ENCODE measurements around the gene CCDC88C. TPM values are rescaled to one million over a fixed set of nuclear protein-coding genes. Genes with fewer than 3 reads are reported as not detected.
"Not testable (repeated sequence)": the region's sequence is repeated elsewhere in the genome, so short reads cannot be mapped to it uniquely, and the experiment has no call there.

CCDC88C gene
- total and polyA plus RNA-seq, 2 donors, result 14.6 to 19.7 TPM

DNA sequence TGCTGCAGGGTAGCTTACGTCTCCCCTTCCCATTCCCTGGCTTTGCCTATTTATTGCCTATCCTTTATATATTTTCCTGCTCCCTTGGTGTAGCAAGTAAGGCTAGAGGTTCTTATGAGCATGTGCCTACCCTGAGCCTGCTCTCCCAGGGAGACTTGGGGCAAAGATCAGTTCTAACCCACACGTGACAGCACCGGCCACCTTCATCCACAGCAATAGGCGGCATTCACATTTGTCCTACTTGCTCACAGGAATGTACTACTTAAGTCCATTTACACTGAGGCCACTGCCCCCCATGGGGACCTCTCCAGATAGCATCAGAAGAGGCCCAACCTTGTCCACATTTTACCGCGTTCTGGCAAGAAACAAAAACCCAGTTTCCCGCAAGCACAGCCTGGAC, 181.8 kb downstream of the CCDC88C start:
- Histone ChIP-seq H3K4me1 (ENCODE audit: insufficient read depth) (no peaks in the 10 kb centered on the region), H3K27ac (ENCODE audit: low read depth) (no peak overlapping the region), H3K4me3 (ENCODE audit: low read depth, low read length) (no peak overlapping the region), H3K36me3 (ENCODE audit: insufficient read depth) (no peaks in the 10 kb centered on the region)
- DNase-seq (ENCODE audit: extremely low spot score), result no peak
- WGBS, result 95% methylated on average over 7 of the region's 7 CpGs

DNA sequence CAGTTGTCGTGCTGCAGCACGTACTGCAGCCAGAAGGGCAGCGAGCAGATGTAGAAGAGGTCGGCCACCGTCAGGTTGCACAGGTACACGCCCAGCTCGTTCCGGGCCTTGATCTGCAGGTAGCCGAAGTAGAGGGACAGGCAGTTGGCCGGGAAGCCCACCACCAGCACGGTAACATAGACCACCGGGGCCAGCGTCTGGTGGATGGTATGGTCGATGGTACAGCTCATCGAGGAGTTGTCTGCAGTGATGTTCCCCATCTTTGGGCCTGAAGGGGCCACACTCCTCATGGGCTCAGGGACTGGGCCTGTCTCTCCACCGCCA, 182.9 kb downstream of the CCDC88C start:
- no peak overlapping the region for H3K4me3 ChIP-seq (ENCODE audit: low read depth, low read length)
- no peaks in the 10 kb centered on the region for H3K4me1 ChIP-seq (ENCODE audit: insufficient read depth)
- no peak for DNase-seq (ENCODE audit: extremely low spot score)
- H3K27ac ChIP-seq (ENCODE audit: low read depth), result no peak overlapping the region
- H3K36me3 ChIP-seq (ENCODE audit: insufficient read depth), result no peaks in the 10 kb centered on the region
- WGBS, result 96% methylated on average over 16 of the region's 16 CpGs

DNA sequence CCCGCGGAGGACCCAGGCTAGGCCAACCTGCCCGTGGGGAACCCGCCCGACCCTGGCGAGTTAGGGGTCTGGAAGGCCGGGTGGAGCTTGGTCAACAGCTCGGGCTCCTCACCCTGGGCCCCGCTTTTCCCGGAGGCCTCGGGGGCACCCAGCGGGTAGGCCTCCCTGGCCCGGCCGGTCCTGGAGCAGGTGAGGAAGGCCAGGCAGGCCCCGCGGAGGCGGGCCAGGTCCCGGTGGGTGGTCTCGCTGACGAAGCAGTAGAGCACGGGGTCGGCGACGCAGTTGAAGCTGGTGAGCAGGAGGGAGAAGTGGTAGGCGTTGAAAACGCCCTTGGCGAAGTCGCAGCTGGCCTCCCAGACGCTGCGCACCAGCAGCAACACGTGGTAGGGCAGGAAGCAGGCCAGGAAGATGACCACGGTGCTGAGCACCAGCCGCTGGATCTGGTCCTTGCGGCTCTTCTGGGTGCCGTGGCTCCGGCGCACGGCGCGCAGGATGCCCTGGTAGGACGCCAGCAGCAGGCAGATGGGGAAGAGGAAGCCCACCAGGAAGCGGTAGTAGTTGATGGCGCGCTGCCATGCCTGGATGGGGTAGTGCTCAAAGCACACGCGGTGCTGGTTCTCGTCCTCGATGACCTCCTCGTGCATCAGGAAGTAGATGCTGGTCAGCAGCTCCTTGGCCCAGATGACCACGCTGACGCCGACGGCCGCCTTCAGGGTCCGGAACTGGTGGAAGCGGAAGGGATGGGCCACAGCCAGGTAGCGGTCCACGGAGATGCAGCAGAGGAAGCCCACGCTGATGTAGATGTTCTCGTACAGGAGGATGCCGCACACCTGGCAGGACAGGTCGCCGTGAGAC, 183.5 kb downstream of the CCDC88C start:
- WGBS, result 95% methylated on average over 63 of the region's 63 CpGs
- H3K4me1 ChIP-seq (ENCODE audit: insufficient read depth), result no peaks in the 10 kb centered on the region
- no peak for DNase-seq (ENCODE audit: extremely low spot score)
- H3K36me3 ChIP-seq (ENCODE audit: insufficient read depth), result no peaks in the 10 kb centered on the region
- no peak overlapping the region for H3K4me3 ChIP-seq (ENCODE audit: low read depth, low read length)
- no peak overlapping the region for H3K27ac ChIP-seq (ENCODE audit: low read depth)

DNA sequence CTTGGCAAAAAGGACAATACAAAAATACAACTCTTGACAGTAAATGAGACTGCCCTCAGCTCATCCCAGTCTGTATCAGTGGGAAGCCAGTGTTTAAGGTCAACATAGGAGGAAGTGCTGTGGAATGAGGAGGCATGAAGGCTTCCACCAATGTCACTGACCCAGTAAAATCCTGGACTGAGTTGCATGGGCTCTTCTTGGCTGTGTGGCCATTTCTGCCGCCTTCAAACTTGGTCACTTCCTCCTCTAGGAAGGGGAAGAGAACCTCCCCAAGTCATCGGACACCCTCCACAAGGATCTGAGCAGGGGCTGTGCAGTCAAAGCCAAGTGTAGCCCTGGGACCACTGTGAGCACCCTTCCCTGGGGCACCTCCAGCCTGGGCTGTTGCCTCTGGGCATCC, 185.0 kb downstream of the CCDC88C start:
- DNase-seq (ENCODE audit: extremely low spot score), result no peak
- no peaks in the 10 kb centered on the region for H3K4me1 ChIP-seq (ENCODE audit: insufficient read depth)
- WGBS, result 55% methylated on average over 2 of the region's 2 CpGs
- no peak overlapping the region for H3K4me3 ChIP-seq (ENCODE audit: low read depth, low read length)
- H3K36me3 ChIP-seq (ENCODE audit: insufficient read depth), result no peaks in the 10 kb centered on the region
- H3K27ac ChIP-seq (ENCODE audit: low read depth), result no peak overlapping the region

DNA sequence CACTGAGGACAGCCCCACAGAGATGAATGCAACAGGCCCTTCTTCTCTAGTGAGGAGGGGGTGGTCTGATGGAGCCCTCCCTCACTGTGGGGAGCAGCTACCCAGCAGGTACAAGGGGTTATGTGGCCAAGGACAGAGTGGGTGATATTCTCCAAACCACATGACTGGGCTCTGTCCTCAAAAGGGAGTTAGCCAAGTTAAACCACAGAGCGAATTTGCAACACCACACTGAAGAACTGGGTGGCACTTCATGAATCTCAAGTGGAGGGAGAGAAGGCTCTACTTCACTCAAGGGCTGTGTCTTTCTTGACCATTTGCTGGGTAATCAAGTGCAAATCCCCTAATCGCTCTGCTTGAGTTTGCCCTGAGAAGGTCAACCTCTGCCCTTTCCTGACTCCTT, 185.6 kb downstream of the CCDC88C start:
- peak overlapping the region; percentile 31 for H3K27ac ChIP-seq (ENCODE audit: low read depth)

DNA sequence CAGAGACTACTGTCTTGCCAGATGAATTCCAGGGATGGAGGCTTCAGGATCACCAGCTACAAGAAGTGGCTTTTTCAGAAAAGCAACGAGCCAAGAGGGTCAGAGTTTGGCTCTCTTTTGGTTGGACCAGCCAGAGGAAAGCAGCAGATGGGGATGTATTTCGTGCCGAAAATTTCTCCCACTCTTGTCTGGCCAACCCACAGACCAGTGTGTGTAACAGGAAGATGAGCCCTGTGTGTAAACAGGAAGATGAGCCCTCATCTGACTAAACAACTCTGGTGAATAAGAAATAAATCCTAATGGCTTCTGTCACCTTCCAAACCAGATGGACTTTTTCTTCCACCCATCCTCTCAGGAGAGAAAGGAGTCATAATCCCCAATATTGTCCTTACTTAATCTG, 186.2 kb downstream of the CCDC88C start:
- no peak for DNase-seq (ENCODE audit: extremely low spot score)
- H3K4me3 ChIP-seq (ENCODE audit: low read depth, low read length), result no peak overlapping the region
- H3K36me3 ChIP-seq (ENCODE audit: insufficient read depth), result no peaks in the 10 kb centered on the region
- H3K4me1 ChIP-seq (ENCODE audit: insufficient read depth), result no peaks in the 10 kb centered on the region
- peak overlapping the region; percentile 3 for H3K27ac ChIP-seq (ENCODE audit: low read depth)
- WGBS, result 46% methylated on average over 3 of the region's 3 CpGs

More for the DNA sequence above, 185.6 kb downstream of the CCDC88C start:
- no peaks in the 10 kb centered on the region for H3K4me1 ChIP-seq (ENCODE audit: insufficient read depth)
- H3K36me3 ChIP-seq (ENCODE audit: insufficient read depth), result no peaks in the 10 kb centered on the region
- no peak overlapping the region for H3K4me3 ChIP-seq (ENCODE audit: low read depth, low read length)
- DNase-seq (ENCODE audit: extremely low spot score), result no peak
- 85% methylated on average over 2 of the region's 2 CpGs for WGBS

DNA sequence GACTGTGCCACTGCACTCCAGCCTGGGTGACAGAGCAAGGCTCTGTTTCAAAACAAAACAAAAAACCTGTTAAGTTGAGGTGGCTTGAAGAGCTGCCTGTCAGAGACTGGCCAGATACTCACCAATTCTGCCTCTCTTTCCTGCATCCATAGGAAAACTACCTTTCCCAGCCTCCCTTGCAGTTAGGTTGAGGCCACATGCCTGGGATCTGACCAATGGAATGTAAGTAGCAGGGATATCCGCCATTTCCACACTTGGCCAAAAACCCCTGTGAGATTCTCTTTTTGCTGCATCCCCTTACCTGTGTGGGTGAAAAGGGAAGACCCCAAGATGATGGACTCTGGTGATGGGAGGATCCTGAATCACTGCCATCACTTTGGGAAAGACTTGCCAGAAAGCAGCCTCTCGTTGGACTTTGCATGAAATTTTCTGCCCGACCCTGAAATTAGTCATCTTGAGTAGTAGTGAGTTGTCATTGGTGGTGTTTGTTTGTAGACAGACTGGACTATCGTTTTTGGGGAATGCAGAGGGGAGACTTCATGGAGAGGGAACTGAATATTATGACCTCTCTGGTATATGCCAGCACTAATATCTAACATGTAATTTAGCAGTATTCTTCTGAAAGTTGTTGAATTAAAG, 187.1 kb downstream of the CCDC88C start:
- Histone ChIP-seq H3K4me1 (ENCODE audit: insufficient read depth) (no peaks in the 10 kb centered on the region), H3K4me3 (ENCODE audit: low read depth, low read length) (no peak overlapping the region), H3K27ac (ENCODE audit: low read depth) (no peak overlapping the region), H3K36me3 (ENCODE audit: insufficient read depth) (no peaks in the 10 kb centered on the region)
- 80% methylated on average over 4 of the region's 4 CpGs for WGBS
- no peak for DNase-seq (ENCODE audit: extremely low spot score)

DNA sequence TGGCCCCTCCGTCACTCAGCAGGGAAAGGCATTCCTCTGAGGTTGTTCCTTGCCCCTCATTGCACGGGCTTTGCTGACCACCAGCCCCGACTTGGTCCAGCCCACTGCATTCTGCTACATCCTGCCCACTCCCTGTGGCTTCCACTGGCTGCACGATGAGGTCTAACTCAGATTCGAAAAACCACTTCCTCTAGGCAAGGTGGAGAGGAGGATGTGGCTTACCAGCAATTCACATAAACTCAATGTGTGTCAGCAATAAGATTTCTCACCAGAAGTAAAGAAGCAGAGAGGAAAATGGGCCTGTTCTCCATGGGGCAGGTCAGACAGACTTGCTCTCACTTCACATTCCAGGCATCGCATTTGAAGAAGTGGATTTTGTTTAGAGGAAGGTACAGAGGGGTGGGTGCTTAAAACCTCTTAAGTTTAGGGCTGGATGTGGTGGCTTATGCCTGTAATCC, 187.8 kb downstream of the CCDC88C start:
- DNase-seq (ENCODE audit: extremely low spot score), result no peak
- Histone ChIP-seq H3K4me3 (ENCODE audit: low read depth, low read length) (no peak overlapping the region), H3K36me3 (ENCODE audit: insufficient read depth) (no peaks in the 10 kb centered on the region), H3K27ac (ENCODE audit: low read depth) (no peak overlapping the region), H3K4me1 (ENCODE audit: insufficient read depth) (no peaks in the 10 kb centered on the region)
- 81% methylated on average over 6 of the region's 6 CpGs for WGBS

DNA sequence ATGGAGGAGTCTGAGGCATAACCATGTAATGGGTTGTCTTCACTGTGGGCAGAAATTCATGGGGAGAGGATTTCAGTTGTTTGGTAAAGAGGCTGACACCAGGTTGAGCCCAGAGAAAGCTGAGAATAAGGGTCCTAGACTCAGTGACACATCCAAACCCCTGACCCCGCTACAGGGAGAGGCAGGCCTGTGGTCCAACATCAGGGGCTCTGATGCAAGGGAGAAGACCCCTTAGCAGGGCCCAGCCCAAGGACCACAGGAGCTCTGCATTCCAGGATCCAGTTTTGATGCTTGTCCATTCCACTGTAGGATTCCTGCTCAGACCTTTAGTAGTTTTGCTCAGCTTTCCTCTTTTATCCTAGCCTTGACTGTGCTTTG, 188.6 kb downstream of the CCDC88C start:
- Histone ChIP-seq H3K4me1 (ENCODE audit: insufficient read depth) (no peaks in the 10 kb centered on the region), H3K4me3 (ENCODE audit: low read depth, low read length) (no peak overlapping the region), H3K27ac (ENCODE audit: low read depth) (no peak overlapping the region), H3K36me3 (ENCODE audit: insufficient read depth) (no peaks in the 10 kb centered on the region)
- 88% methylated on average over 1 of the region's 1 CpG for WGBS
- DNase-seq (ENCODE audit: extremely low spot score), result no peak

DNA sequence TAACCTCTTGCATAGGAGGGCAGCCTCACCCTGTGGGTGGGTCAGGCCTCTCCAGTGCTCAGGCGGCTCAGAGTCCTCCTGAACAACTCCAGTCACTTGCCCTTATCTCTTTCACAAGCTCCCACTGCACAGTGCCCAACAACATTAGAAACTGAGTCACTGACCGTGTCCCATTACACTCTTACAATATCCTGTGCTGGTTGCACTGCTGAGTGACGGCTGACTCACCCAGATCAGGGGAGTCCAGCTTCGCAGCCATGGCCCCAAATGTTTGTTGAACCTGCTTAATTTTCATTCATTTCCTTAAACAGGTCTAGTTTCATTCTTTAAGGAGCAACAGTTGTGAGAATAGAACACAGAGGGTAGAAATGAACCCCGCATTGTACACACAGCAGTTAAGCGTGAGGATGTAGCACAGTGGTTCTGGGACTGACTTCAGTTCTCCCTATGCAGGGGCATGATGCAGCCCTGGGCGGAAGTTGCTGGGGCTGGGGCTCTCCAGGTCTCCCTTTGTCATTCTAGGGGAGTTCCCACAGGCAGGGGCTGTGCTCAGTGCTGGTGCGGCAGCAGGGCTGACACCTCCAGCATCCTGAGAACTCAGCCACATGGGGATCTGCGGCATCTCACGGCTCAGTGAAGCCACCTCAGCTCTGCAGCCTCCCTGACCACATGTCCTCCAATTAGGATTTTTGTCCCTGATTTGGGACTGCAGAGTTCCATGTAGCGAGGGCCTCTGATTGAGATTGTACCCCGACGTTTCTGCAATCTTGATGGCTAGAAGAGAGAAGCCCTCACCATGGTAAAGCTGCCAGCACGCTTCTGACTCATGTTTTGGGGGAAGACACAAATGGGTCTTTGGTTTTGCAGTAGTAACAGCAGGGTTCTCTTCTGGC, 189.3 kb downstream of the CCDC88C start:
- 86% methylated on average over 14 of the region's 14 CpGs for WGBS
- Histone ChIP-seq H3K4me1 (ENCODE audit: insufficient read depth) (no peaks in the 10 kb centered on the region), H3K36me3 (ENCODE audit: insufficient read depth) (no peaks in the 10 kb centered on the region), H3K27ac (ENCODE audit: low read depth) (no peak overlapping the region), H3K4me3 (ENCODE audit: low read depth, low read length) (no peak overlapping the region)
- no peak for DNase-seq (ENCODE audit: extremely low spot score)

DNA sequence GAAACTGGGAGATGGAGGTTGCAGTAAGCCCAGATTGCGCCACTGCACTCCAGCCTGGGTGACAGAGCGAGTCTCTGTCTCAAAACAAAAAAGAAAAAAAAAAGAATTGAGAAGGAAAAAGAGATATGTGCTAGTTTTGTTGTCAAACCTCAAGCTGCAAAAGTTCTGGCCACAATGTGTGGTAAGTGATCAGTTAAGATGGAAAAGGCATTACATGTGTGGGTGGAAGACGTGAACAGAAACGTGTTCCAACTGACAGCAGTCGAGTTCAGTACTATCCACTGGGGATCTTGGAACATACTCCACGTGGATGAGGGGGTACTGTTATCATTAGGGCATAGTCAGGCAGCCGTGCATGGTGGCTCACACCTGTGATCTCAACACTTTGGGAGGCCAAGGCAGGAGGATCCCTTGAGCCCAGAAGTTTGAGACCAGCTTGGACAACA, 190.4 kb downstream of the CCDC88C start:
- no peak for DNase-seq (ENCODE audit: extremely low spot score)
- Histone ChIP-seq H3K27ac (ENCODE audit: low read depth) (no peak overlapping the region), H3K4me1 (ENCODE audit: insufficient read depth) (no peaks in the 10 kb centered on the region), H3K36me3 (ENCODE audit: insufficient read depth) (no peaks in the 10 kb centered on the region), H3K4me3 (ENCODE audit: low read depth, low read length) (no peak overlapping the region)
- 83% methylated on average over 7 of the region's 7 CpGs for WGBS

DNA sequence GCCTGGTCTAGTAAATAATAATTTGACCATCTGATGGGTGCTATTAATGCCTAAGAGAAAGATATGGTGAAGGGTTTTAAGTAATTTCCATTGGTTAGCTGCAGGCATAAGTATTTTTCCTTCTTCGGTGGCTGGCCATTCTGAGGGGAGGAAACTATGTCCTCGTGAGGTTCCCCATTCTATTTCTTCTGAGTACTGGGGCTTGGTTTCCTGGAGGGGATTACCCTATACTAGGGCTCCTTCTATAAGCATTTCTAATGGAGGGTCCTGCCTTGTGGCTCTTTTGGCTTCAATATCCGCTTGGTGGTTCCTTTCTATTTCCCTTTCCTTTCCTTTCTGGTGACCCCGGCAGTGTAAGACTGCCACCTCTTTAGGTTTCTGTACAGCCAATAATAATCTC, 191.3 kb downstream of the CCDC88C start:
- DNase-seq (ENCODE audit: extremely low spot score); H3K27ac ChIP-seq (ENCODE audit: low read depth); H3K4me1 ChIP-seq (ENCODE audit: insufficient read depth); H3K4me3 ChIP-seq (ENCODE audit: low read depth, low read length); H3K36me3 ChIP-seq (ENCODE audit: insufficient read depth): not testable (repeated sequence)
- WGBS, result 92% methylated on average over 4 of the region's 4 CpGs

DNA sequence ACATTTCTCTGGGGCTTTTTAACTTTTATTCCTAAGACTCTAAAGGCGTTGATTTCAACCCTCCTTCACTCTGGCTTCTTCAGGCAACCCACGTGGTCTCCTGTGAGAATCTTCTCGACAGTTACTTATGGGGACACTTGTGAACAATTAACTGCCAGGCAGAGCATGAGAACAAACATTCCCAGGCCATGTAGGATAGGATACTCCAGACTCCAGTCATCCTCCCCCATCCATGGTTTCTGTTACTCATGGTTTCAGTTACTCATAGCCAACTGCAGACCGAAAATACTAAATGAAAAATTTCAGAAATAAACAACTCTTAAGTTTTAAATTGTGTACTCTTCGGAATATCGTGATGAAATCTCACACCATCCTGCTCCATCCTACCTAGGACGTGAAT, 192.6 kb downstream of the CCDC88C start:
- no peak overlapping the region for H3K27ac ChIP-seq (ENCODE audit: low read depth)
- no peak overlapping the region for H3K4me3 ChIP-seq (ENCODE audit: low read depth, low read length)
- no peaks in the 10 kb centered on the region for H3K36me3 ChIP-seq (ENCODE audit: insufficient read depth)
- H3K4me1 ChIP-seq (ENCODE audit: insufficient read depth), result no peaks in the 10 kb centered on the region
- 94% methylated on average over 7 of the region's 7 CpGs for whole genome bisulfite sequencing
- DNase-seq (ENCODE audit: extremely low spot score), result no peak
